GM23248 (cell line): ENCODE data around the gene MARCHF3. TPM values are rescaled to one million over a fixed set of nuclear protein-coding genes. Genes with fewer than 3 reads are reported as not detected.
"Not testable (repeated sequence)": the region's sequence is repeated elsewhere in the genome, so short reads cannot be mapped to it uniquely, and the experiment has no call there.

ENCODE experiments used
- DNase-seq: peaks from one replicate; pipeline ENCODE4 v3.0.0-alpha.2; 2015
- H2AFZ ChIP-seq: fragments of 200-600 bp; sonication (generic); 2 replicates; pipeline ENCODE4 v1.6.1; 2016; ENCODE audit warnings: antibody characterized with exemption
- H3F3A ChIP-seq: fragments of 200-600 bp; sonication (generic); 2 replicates; pipeline ENCODE4 v1.6.1; 2016; ENCODE audit warnings: mild to moderate bottlenecking, antibody characterized with exemption, mixed run types; ENCODE audit not compliant: insufficient read depth
- H3K27ac ChIP-seq: fragments of 200-600 bp; sonication (generic); 2 replicates; pipeline ENCODE4 v1.5.1; 2016; ENCODE audit warnings: mild to moderate bottlenecking
- H3K27me3 ChIP-seq: fragments of 200-600 bp; sonication (generic); replicated peaks from 2 replicates; pipeline ENCODE4 v1.6.1; 2016; ENCODE audit warnings: mild to moderate bottlenecking; ENCODE audit not compliant: insufficient read depth
- H3K36me3 ChIP-seq: fragments of 200-600 bp; sonication (generic); 2 replicates; pipeline ENCODE4 v1.6.1; 2016; ENCODE audit warnings: low read depth, mild to moderate bottlenecking
- H3K4me1 ChIP-seq: fragments of 200-600 bp; sonication (generic); 2 replicates; pipeline ENCODE4 v1.6.1; 2016; ENCODE audit warnings: mild to moderate bottlenecking; ENCODE audit not compliant: insufficient read depth
- H3K4me2 ChIP-seq: fragments of 200-600 bp; sonication (generic); one replicate; pipeline ENCODE4 v1.6.1; 2016; ENCODE audit warnings: mild to moderate bottlenecking; ENCODE audit not compliant: unreplicated experiment
- H3K4me3 ChIP-seq: fragments of 200-600 bp; sonication (generic); 2 replicates; pipeline ENCODE4 v1.5.1; 2016; ENCODE audit warnings: mild to moderate bottlenecking
- H3K79me2 ChIP-seq: fragments of 200-600 bp; sonication (generic); 2 replicates; pipeline ENCODE4 v1.6.1; 2016; ENCODE audit warnings: mild to moderate bottlenecking; ENCODE audit not compliant: insufficient read depth
- H3K9ac ChIP-seq: fragments of 200-600 bp; sonication (generic); 2 replicates; pipeline ENCODE4 v1.6.1; 2016; ENCODE audit warnings: mild to moderate bottlenecking
- H3K9me2 ChIP-seq: fragments of 200-600 bp; sonication (generic); 2 replicates; pipeline ENCODE4 v1.6.1; 2016; ENCODE audit warnings: mixed run types, mild to moderate bottlenecking, moderate library complexity; ENCODE audit not compliant: insufficient read depth
- H3K9me3 ChIP-seq: fragments of 200-600 bp; sonication (generic); one replicate; pipeline ENCODE4 v1.6.1; 2017; ENCODE audit warnings: low read depth
- H4K20me1 ChIP-seq: fragments of 200-600 bp; sonication (generic); 2 replicates; pipeline ENCODE4 v1.6.0; 2016; ENCODE audit not compliant: insufficient read depth
- EZH2 ChIP-seq: fragments of 200-600 bp; sonication (generic); IDR thresholded peaks from 2 replicates; pipeline ENCODE4 v1.6.1; 2018; ENCODE audit warnings: antibody characterized with exemption, mild to moderate bottlenecking; ENCODE audit not compliant: insufficient read depth, poor library complexity, severe bottlenecking
- EZH2phosphoT487 ChIP-seq: fragments of 200-600 bp; sonication (generic); IDR thresholded peaks from 2 replicates; pipeline ENCODE4 v1.6.1; 2018; ENCODE audit warnings: antibody characterized with exemption, moderate library complexity, mild to moderate bottlenecking, low read depth; ENCODE audit not compliant: insufficient read depth
- WGBS, 2 experiments: methylation state at CpG; one replicate each; pipeline ENCODE4 v1.1.6; 2015 to 2017; ENCODE audit warnings: low lambda C conversion rate in 2 of 2, low coverage in 1 of 2; ENCODE audit errors: missing lambda C conversion rate in 2 of 2; 5-methylcytosine and 5-hydroxymethylcytosine counted together
- in situ Hi-C: fragments of 300-500 bp; cut with MboI; formaldehyde crosslinking; loops from 2 replicates; pipeline ENCODE4 v1.15.0; 2020
- polyA plus RNA-seq: library from polyadenylated mRNA; unstranded; fragments of >200 nt; fragmentation: Nextera tagmentation; extraction: Ambion mirVana; gene quantifications from 2 replicates; pipeline ENCODE4 v1.2.1, GENCODE V29; 2016
- total RNA-seq: library from RNA; depleted of rRNA; stranded (reverse); fragments of >200 nt; shearing (Covaris generic); gene quantifications from 2 replicates; pipeline ENCODE4 v1.2.3, GENCODE V29; 2014

Gene MARCHF3
- total and polyA plus RNA-seq, 2 experiments from 2014 or later, result 3.8 to 5.8 TPM

DNA sequence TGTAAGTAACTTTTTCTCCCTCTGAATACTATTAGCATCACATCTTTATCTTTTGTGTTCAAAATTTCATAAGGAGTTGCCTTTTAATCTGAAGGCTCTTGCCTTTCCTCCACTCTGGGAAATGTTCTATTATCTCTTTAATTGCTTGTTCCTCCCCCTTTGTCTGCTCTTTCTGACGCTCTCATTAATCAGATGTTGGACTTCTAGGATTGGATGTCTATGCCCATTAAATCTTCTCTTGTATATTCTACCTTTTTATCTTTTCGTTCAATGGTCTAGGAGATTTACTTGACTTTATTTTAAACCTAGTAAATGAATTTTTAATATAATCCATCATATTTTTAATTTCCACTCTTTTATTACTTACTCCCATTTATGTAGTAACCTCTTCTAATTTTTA lies 76.7 kb downstream of the MARCHF3 start:
- Histone ChIP-seq H4K20me1 (no peaks in the 10 kb centered on the region), H3K4me3 (no peak overlapping the region), H3F3A (no peaks in the 10 kb centered on the region), H2AFZ (no peak overlapping the region), H3K27ac (no peak overlapping the region), H3K27me3 (no peaks in the 10 kb centered on the region), H3K9me2 (no peaks in the 10 kb centered on the region), H3K9ac (no peak overlapping the region), H3K9me3 (no peaks in the 10 kb centered on the region), H3K4me2 (no peak overlapping the region), H3K4me1 (no peaks in the 10 kb centered on the region), H3K36me3 (no peaks in the 10 kb centered on the region), H3K79me2 (no peaks in the 10 kb centered on the region)
- WGBS, 2 experiments, result 97 to 98% methylated on average over 2 of the region's 2 CpGs
- in situ Hi-C loops, result no loop called here
- DNase-seq, result no peak
- TF ChIP-seq EZH2 (no peak), EZH2phosphoT487 (no peak)

DNA sequence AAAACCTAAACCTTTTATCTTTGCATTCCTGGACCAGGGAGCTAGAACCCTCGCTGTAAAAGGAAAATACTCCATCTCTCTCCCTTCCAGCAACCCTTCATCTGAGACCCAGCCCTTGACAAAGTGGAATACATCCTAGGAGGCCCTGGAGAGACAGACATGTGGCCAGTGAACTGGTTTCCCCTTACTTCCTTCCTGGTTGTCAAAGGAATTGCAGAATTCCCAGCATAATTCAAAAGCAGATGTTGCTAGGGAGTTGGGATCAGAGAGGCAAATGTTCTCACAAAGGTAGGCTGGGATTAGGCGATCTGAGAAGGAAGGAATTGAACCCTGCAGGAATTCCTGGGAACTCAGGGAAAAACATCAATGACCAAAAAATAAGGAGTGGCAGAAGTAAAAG lies 80.9 kb downstream of the MARCHF3 start:
- Histone ChIP-seq H3K79me2 (no peaks in the 10 kb centered on the region), H3K36me3 (no peaks in the 10 kb centered on the region)
- in situ Hi-C loops, result no loop called here

DNA sequence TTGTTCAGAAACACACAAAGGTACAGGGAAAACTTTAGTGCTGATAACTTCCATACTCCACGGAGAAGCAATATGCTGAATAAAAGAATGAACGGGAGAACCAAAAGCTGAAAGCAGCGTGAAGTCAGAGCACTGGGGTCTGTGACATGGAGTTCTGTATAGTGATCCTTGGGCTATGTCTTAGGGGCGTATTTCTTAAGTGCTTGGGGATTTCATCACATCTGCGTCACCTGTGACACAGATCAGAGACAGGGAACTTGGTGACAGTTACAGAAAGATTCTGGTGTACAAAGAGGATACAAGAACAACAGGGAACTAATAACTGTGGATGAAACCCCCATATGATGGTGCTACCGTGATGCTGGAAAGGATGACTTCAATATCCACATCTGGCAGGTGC lies 81.9 kb downstream of the MARCHF3 start:
- Histone ChIP-seq H3K27ac (no peak overlapping the region), H3K9me2 (no peaks in the 10 kb centered on the region), H3K4me3 (no peak overlapping the region), H2AFZ (no peak overlapping the region), H3K27me3 (no peaks in the 10 kb centered on the region), H3K4me2 (no peak overlapping the region), H3K9me3 (no peaks in the 10 kb centered on the region), H3K79me2 (no peaks in the 10 kb centered on the region), H3K4me1 (no peaks in the 10 kb centered on the region), H4K20me1 (no peaks in the 10 kb centered on the region), H3K9ac (no peak overlapping the region), H3K36me3 (no peaks in the 10 kb centered on the region), H3F3A (no peaks in the 10 kb centered on the region)
- TF ChIP-seq EZH2 (no peak), EZH2phosphoT487 (no peak)
- in situ Hi-C loops, result no loop called here
- 96 to 97% methylated on average over 6 of the region's 6 CpGs for WGBS, 2 experiments
- no peak for DNase-seq

More for the DNA sequence above, 80.9 kb downstream of the MARCHF3 start:
- no peaks in the 10 kb centered on the region for H4K20me1 ChIP-seq
- H3K4me1 ChIP-seq, result no peaks in the 10 kb centered on the region
- no peak overlapping the region for H3K4me2 ChIP-seq
- no peak overlapping the region for H2AFZ ChIP-seq
- H3K9ac ChIP-seq, result no peak overlapping the region
- TF ChIP-seq EZH2, result no peak
- no peak for TF ChIP-seq EZH2phosphoT487
- H3K27me3 ChIP-seq, result no peaks in the 10 kb centered on the region
- no peak for DNase-seq
- H3K4me3 ChIP-seq, result no peak overlapping the region
- no peaks in the 10 kb centered on the region for H3K9me3 ChIP-seq
- no peaks in the 10 kb centered on the region for H3K9me2 ChIP-seq
- no peak overlapping the region for H3K27ac ChIP-seq
- WGBS, 2 experiments, result 88 to 91% methylated on average over 2 of the region's 2 CpGs
- no peaks in the 10 kb centered on the region for H3F3A ChIP-seq

DNA sequence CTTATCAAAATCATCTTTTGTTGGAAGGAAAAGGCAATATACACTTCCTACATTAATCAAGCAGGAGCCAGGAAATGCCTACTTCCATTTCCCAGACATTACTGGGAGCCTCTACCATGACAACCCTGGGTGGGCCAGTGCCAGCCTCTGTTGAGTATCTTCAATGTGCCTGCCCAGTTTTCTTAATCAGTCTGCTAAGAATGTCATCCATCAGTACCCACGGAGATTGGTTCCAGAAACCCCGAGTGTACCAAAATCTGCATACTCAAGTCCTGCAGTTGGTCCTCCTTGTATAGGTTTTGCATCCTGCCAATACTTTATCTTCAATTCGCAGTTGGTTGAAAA lies 82.4 kb downstream of the MARCHF3 start:
- no peak for DNase-seq
- Histone ChIP-seq H3K4me3 (no peak overlapping the region), H3K27me3 (no peaks in the 10 kb centered on the region), H3K27ac (no peak overlapping the region), H3K36me3 (no peaks in the 10 kb centered on the region), H3K79me2 (no peaks in the 10 kb centered on the region), H3K9me2 (no peaks in the 10 kb centered on the region), H2AFZ (no peak overlapping the region), H3K4me2 (no peak overlapping the region), H4K20me1 (no peaks in the 10 kb centered on the region), H3K4me1 (no peaks in the 10 kb centered on the region), H3K9me3 (no peaks in the 10 kb centered on the region), H3K9ac (no peak overlapping the region), H3F3A (no peaks in the 10 kb centered on the region)
- in situ Hi-C loops, result no loop called here
- 82 to 87% methylated on average over 3 of the region's 3 CpGs for WGBS, 2 experiments
- TF ChIP-seq EZH2phosphoT487 (no peak), EZH2 (no peak)

DNA sequence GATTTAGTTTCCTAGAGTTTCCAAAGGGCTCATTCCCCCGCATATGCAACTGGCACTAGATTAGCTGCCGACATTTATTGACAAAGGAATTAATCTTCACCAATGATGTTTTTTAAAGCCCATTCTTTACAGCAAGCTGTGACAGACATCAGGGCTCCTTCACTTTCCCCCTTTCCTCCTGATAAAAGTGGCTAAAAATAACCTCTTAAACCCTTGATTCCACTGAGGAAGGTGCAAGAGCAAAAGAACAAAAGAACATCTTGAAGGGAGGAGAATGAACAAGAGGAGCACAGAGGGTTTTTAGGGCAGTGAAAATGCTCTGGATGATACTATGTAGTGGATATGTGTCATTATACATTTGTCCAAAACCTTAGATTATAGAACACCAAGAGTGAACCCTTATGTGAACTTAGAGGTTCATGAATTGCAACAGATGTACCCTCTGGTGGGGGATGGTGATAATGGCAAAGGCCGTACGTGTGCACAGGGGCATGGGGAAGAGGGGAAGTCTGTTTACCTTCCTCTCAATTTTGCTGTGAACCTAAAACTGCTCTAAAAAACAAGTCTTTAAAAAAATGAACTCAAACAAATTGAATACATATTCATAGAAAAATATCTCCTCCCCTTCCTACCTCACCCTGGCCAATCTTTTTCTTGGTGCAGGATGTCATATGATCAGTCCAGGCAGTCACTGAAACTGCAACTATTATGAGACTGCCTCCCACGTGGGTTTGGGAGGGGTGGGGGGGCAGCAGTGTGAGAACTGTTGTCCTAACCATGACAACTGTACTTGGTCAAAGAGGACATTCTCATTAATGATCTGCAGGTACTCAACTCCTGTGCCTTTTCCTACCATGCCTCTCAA lies 83.0 kb downstream of the MARCHF3 start:
- Histone ChIP-seq H3K4me1 (no peaks in the 10 kb centered on the region), H3K27ac (no peak overlapping the region), H2AFZ (no peak overlapping the region), H3K79me2 (no peaks in the 10 kb centered on the region), H3K9ac (no peak overlapping the region), H4K20me1 (no peaks in the 10 kb centered on the region), H3K9me3 (no peaks in the 10 kb centered on the region), H3K4me3 (no peak overlapping the region), H3K4me2 (no peak overlapping the region), H3K36me3 (no peaks in the 10 kb centered on the region), H3F3A (no peaks in the 10 kb centered on the region), H3K9me2 (no peaks in the 10 kb centered on the region), H3K27me3 (no peaks in the 10 kb centered on the region)
- DNase-seq, result no peak
- TF ChIP-seq EZH2 (no peak), EZH2phosphoT487 (no peak)
- WGBS, 2 experiments, result 62 to 66% methylated on average over 5 of the region's 5 CpGs
- in situ Hi-C loops, result no loop called here

DNA sequence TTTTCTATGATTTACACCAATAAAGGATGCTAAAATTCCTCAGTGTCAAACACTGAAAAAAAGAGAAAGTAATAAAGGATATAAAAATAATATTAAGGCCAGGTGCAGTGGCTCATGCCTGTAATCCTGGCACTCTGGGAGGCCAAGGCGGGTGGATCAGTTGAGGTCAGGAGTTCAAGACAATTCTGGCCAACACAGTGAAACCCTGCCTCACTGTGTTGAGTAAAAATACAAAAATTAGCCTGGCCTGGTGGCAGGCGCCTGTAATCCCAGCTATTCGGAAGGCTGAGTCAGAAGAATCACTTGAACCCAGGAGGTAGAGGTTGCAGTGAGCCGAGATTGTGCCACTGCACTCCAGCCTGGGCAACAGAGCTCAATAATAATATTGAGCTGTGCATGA lies 87.5 kb downstream of the MARCHF3 start:
- H3K27ac ChIP-seq, H3K9ac ChIP-seq, H2AFZ ChIP-seq, H3K36me3 ChIP-seq, H3K9me2 ChIP-seq, H3K27me3 ChIP-seq, H3K9me3 ChIP-seq, H4K20me1 ChIP-seq, H3K4me2 ChIP-seq, H3K4me3 ChIP-seq, H3F3A ChIP-seq, in situ Hi-C loops, H3K79me2 ChIP-seq, DNase-seq: not testable (repeated sequence)
- H3K4me1 ChIP-seq, result peaks cover 23% of the 10 kb centered on the region
- 33 to 44% methylated on average over 4 of the region's 4 CpGs for WGBS, 2 experiments
